MCF 10A (cell line): ENCODE data around the gene TNRC18. TPM values are rescaled to one million over a fixed set of nuclear protein-coding genes. Genes with fewer than 3 reads are reported as not detected.

Experiments used
- BruUV-seq: library from RNA; stranded (reverse); fragments of 400-500 nt; replicated peaks from 2 replicates; lab custom pipeline; 2021; lab: Mats Ljungman, UMichigan
- CTCF ChIA-PET: fragments of 300-600 bp; sonication (Branson Sonifier 250); formaldehyde crosslinking; extraction: SDS; loops from one replicate; lab custom pipeline; 2021; ENCODE audit warnings: antibody characterized with exemption, inconsistent platforms; lab: Yijun Ruan, JAX
- POLR2A ChIA-PET: fragments of 300-600, 350-650 bp; sonication (Branson Sonifier 250); formaldehyde crosslinking; extraction: SDS; loops from one replicate; lab custom pipeline; 2020; ENCODE audit warnings: antibody characterized with exemption, inconsistent platforms; lab: Yijun Ruan, JAX
- DNase-seq: peaks from one replicate; pipeline ENCODE4 v3.0.0-alpha.2; 2018; ENCODE audit not compliant: unreplicated experiment
- H3K27ac Mint-ChIP-seq: one replicate; pipeline ENCODE4 v1.8.0; 2022; ENCODE audit warnings: mild to moderate bottlenecking, low read depth, mixed read lengths; ENCODE audit not compliant: unreplicated experiment
- H3K27me3 Mint-ChIP-seq: one replicate; pipeline ENCODE4 v1.8.0; 2022; ENCODE audit warnings: mixed read lengths; ENCODE audit not compliant: insufficient read depth, unreplicated experiment
- H3K36me3 Mint-ChIP-seq: one replicate; pipeline ENCODE4 v1.8.0; 2022; ENCODE audit warnings: mild to moderate bottlenecking, moderate library complexity, mixed read lengths; ENCODE audit not compliant: insufficient read depth, unreplicated experiment
- H3K4me1 Mint-ChIP-seq: one replicate; pipeline ENCODE4 v1.8.0; 2022; ENCODE audit warnings: mixed read lengths; ENCODE audit not compliant: insufficient read depth, unreplicated experiment
- H3K4me3 Mint-ChIP-seq: one replicate; pipeline ENCODE4 v1.8.0; 2022; ENCODE audit warnings: mild to moderate bottlenecking, moderate library complexity, mixed read lengths; ENCODE audit not compliant: unreplicated experiment
- H3K9me3 Mint-ChIP-seq: one replicate; pipeline ENCODE4 v1.8.0; 2022; ENCODE audit warnings: mixed read lengths; ENCODE audit not compliant: unreplicated experiment
- CTCF ChIP-seq: fragments of 200-600 bp; IDR thresholded peaks from one replicate; pipeline ENCODE4 v1.8.0; 2022; ENCODE audit warnings: antibody characterized with exemption, mild to moderate bottlenecking; ENCODE audit not compliant: unreplicated experiment
- intact Hi-C: fragments of 100-400 bp; cut with micrococcal nuclease; formaldehyde crosslinking; loops from 2 replicates; pipeline ENCODE4 v1.14.1; 2022
- total RNA-seq: library from RNA; stranded (reverse); gene quantifications from 2 replicates; pipeline ENCODE4 v1.2.3, GENCODE V29; 2022

The TNRC18 gene
- total RNA-seq, 1 experiment from 2014 or later = 132 TPM

- intact Hi-C loops = no loop called here
- Mint-ChIP-seq H3K36me3 (peaks cover 32% of the 10 kb centered on the region), H3K4me1 (peaks cover 11% of the 10 kb centered on the region), H3K27ac (peak overlapping the region; percentile 94), H3K27me3 (no peaks in the 10 kb centered on the region), H3K9me3 (no peaks in the 10 kb centered on the region), H3K4me3 (peak overlapping the region; percentile 98)
- DNase-seq = peak; percentile 69
- POLR2A ChIA-PET = interaction anchor here (0.6 to 1.9 kb wide), 9 partner anchors 14 to 270 kb away, joined by 3 to 8 read pairs (median 3); no protein-coding TSS in a partner anchor
- CTCF ChIA-PET = interaction anchor here (0.6 to 2.4 kb wide), 3 partner anchors 16 to 27 kb away, joined by 3 to 16 read pairs (median 5); no protein-coding TSS in a partner anchor
- BruUV-seq = no TSS peak
- no peak for TF ChIP-seq CTCF
Measured at GRCh38 chr7:5421714-5422395, 1.8 kb downstream of the TNRC18 start.

DNA sequence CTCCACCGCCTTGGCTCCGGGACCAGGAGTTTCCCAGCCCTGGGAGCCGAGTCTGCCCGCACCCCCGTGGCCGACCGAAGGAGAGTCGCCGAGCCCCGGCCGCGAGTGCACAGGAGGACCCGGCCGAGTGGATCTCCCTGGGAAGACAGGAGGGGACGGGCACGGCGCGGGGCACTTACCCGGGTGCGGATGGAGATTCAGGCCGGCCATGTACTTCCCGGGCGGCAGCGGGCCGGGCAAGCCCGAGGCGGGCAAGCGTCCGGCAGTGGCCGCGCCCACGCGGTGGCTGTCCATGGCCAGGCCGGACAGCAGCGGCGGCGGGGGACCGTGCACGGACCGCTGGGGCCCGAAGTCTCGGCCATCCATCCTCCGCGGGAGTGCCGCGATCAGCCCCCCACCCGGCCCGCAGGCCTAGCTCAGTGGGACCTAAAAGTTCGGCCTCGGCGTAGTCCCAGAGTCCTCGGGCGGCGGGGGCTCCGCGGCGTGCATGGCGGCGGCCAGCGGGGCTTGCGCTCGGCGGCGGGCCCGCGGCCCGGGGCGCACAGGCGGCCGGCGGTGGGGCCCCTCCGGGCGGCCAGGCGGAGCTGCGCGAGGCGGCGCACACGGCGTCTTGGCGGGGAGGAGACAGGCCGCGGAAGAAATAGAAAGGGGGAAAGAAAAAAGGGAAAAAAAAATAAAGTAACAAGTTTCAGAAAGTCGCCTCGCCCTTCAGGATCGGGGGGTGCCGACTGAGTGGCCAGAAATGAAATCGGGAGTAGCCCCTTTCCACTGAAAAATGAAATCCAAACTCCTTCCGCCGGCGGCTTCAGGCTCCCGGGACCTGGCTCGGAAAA is 2.5 kb downstream of the TNRC18 start:
- no peak for TF ChIP-seq CTCF
- H3K27ac Mint-ChIP-seq = peak overlapping the region; percentile 94
- ChIA-PET CTCF (interaction anchor here (0.6 kb wide), 1 partner anchor 272 kb away, joined by 3 read pairs; no protein-coding TSS in a partner anchor), POLR2A (interaction anchor here (1.4 to 1.6 kb wide), 2 partner anchors 17 to 107 kb away, joined by 4 read pairs; no protein-coding TSS in a partner anchor)
- H3K4me3 Mint-ChIP-seq = peak overlapping the region; percentile 98
- H3K9me3 Mint-ChIP-seq = no peaks in the 10 kb centered on the region
- peaks cover 40% of the 10 kb centered on the region for H3K36me3 Mint-ChIP-seq
- intact Hi-C loops = no loop called here
- DNase-seq = peak; percentile 32
- H3K27me3 Mint-ChIP-seq = no peaks in the 10 kb centered on the region
- H3K4me1 Mint-ChIP-seq = peaks cover 11% of the 10 kb centered on the region
- no TSS peak for BruUV-seq

- H3K4me1 Mint-ChIP-seq = peaks cover 11% of the 10 kb centered on the region
- peak; percentile 35 for DNase-seq
- no peaks in the 10 kb centered on the region for H3K27me3 Mint-ChIP-seq
- TF ChIP-seq CTCF = no peak
- H3K4me3 Mint-ChIP-seq = peak overlapping the region; percentile 98
- no TSS peak for BruUV-seq
- CTCF ChIA-PET = interaction anchor here (0.6 kb wide), 1 partner anchor 273 kb away, joined by 3 read pairs; no protein-coding TSS in a partner anchor
- H3K27ac Mint-ChIP-seq = peak overlapping the region; percentile 94
- intact Hi-C loops = no loop called here
- H3K9me3 Mint-ChIP-seq = no peaks in the 10 kb centered on the region
- POLR2A ChIA-PET = interaction anchor here (0.6 kb wide), 1 partner anchor 18 kb away, joined by 5 read pairs; no protein-coding TSS in a partner anchor
- H3K36me3 Mint-ChIP-seq = peaks cover 48% of the 10 kb centered on the region
Measured at GRCh38 chr7:5420067-5420880, 3.4 kb downstream of the TNRC18 start.
